CD4-positive, CD25-positive, alpha-beta regulatory T cell (primary cell): ENCODE results near the gene SIX4. TPM values are rescaled to one million over a fixed set of nuclear protein-coding genes. Genes with fewer than 3 reads are reported as not detected.
A peak's percentile ranks its signal among the peaks of the same experiment; 100 is the strongest.

Source experiments
- ATAC-seq, 2 donors: fragments of 150-1000 bp; cut with Tn5 transposase; one replicate each; pipeline ENCODE4 v1.10.0; 2021; ENCODE audit warnings: low read depth in 2 of 2, moderate number of reproducible peaks in 2 of 2, moderate library complexity in 1 of 2
- DNase-seq, 3 donors: peaks; one replicate each; pipeline versions ENCODE4 v3.0.0 to v3.0.0-alpha.2; 2012 to 2022; ENCODE audit warnings: mixed read lengths in 1 of 3
- H3K27ac ChIP-seq: one replicate; pipeline ENCODE4 v1.7.0; 2013; ENCODE audit warnings: mild to moderate bottlenecking, low read length; ENCODE audit not compliant: insufficient read depth, poor library complexity, severe bottlenecking
- H3K27me3 ChIP-seq: one replicate; pipeline ENCODE4 v1.7.0; 2013; ENCODE audit warnings: low read length; ENCODE audit not compliant: control insufficient read depth, insufficient read depth
- H3K36me3 ChIP-seq: one replicate; pipeline ENCODE4 v1.7.0; 2013; ENCODE audit warnings: mild to moderate bottlenecking, low read length, moderate library complexity; ENCODE audit not compliant: control insufficient read depth, insufficient read depth
- H3K4me1 ChIP-seq: 2 replicates; pipeline ENCODE4 v1.7.0; 2013; ENCODE audit warnings: mild to moderate bottlenecking, low read length; ENCODE audit not compliant: insufficient read depth, control insufficient read depth, poor library complexity, severe bottlenecking
- H3K4me3 ChIP-seq: one replicate; pipeline ENCODE4 v1.7.0; 2013; ENCODE audit warnings: low read depth, mild to moderate bottlenecking, low read length, moderate library complexity
- H3K9me3 ChIP-seq, 2 experiments: 1 replicate in 1 of 2; 2 replicates in 1 of 2; pipeline ENCODE4 v1.7.0; 2013; ENCODE audit warnings: low read length in 2 of 2, mild to moderate bottlenecking in 1 of 2, moderate library complexity in 1 of 2; ENCODE audit not compliant: control insufficient read depth in 2 of 2
- H3K27ac Mint-ChIP-seq, 3 donors: one replicate each; pipeline ENCODE4 v1.8.0; 2020 to 2022; ENCODE audit warnings: mild to moderate bottlenecking in 3 of 3, mixed read lengths in 3 of 3, moderate library complexity in 2 of 3
- H3K27me3 Mint-ChIP-seq: one replicate; pipeline ENCODE4 v1.8.0; 2022; ENCODE audit warnings: mild to moderate bottlenecking, mixed read lengths
- H3K36me3 Mint-ChIP-seq: one replicate; pipeline ENCODE4 v1.8.0; 2020; ENCODE audit warnings: mixed read lengths
- H3K4me1 Mint-ChIP-seq, 4 donors: one replicate each; pipeline ENCODE4 v1.8.0; 2020 to 2022; ENCODE audit warnings: mixed read lengths in 4 of 4, mild to moderate bottlenecking in 1 of 4
- H3K4me3 Mint-ChIP-seq, 4 donors: one replicate each; pipeline ENCODE4 v1.8.0; 2020 to 2022; ENCODE audit warnings: mild to moderate bottlenecking in 4 of 4, mixed read lengths in 4 of 4, moderate library complexity in 3 of 4
- H3K9me3 Mint-ChIP-seq, 7 donors: one replicate each; pipeline ENCODE4 v1.8.0; 2020 to 2022; ENCODE audit warnings: mixed read lengths in 7 of 7, mild to moderate bottlenecking in 3 of 7, moderate library complexity in 2 of 7
- polyA plus RNA-seq, 4 donors: library from polyadenylated mRNA; unstranded; fragments of 300-500 nt; fragmentation: Illumina TruSeq; gene quantifications; one replicate each; pipeline ENCODE4 v1.2.3, GENCODE V29; 2021
- total RNA-seq: library from RNA; stranded (reverse); gene quantifications from one replicate; pipeline ENCODE4 v1.2.3, GENCODE V29; 2022

SIX4 gene
- total and polyA plus RNA-seq, 5 donors from 2014 or later = not detected

GRCh38 chr14:60721326-60722106 lies 2.6 kb downstream of the SIX4 start:
- peak overlapping the region; percentile 69 to 88 (median 82) for H3K4me3 Mint-ChIP-seq
- no peaks in the 10 kb centered on the region for H3K36me3 Mint-ChIP-seq

DNA sequence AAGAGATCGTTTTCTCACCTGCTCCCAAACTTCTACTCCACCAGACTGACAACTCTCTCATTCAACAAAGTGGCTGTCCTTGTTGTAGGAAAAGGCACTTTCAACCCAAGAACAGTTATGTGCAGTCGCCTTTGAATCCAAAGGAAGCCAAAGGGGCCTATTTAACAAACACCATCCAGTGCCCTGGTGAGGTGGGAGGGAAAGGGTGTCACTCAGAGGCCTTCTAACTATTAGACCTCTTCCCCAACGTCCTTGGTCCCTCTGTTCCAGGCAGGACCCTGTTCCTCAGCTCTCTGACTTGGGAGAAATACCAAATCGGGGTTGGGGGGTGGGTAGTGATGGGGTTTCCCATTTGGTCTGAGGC lies 3.2 kb downstream of the SIX4 start:
- Mint-ChIP-seq H3K4me1 (peaks cover 6 to 33% (median 12%) of the 10 kb centered on the region in 4 donors), H3K36me3 (no peaks in the 10 kb centered on the region), H3K27ac (no peak overlapping the region), H3K9me3 (peaks cover 0 to 2% (median 0%) of the 10 kb centered on the region in 7 donors), H3K27me3 (peaks cover 68% of the 10 kb centered on the region), H3K4me3 (peak overlapping the region; percentile 67 to 79 (median 72))
- no peaks in the 10 kb centered on the region for H3K36me3 ChIP-seq
- no peak overlapping the region for H3K27ac ChIP-seq
- H3K9me3 ChIP-seq = no peaks in the 10 kb centered on the region
- DNase-seq (no peak), ATAC-seq (no peak)
- no peak overlapping the region for H3K4me3 ChIP-seq
- peaks cover 41% of the 10 kb centered on the region for H3K27me3 ChIP-seq
- peaks cover 33% of the 10 kb centered on the region for H3K4me1 ChIP-seq

More at GRCh38 chr14:60721326-60722106, 2.6 kb downstream of the SIX4 start:
- Mint-ChIP-seq H3K27me3 (peaks cover 70% of the 10 kb centered on the region), H3K9me3 (peaks cover 0 to 2% (median 0%) of the 10 kb centered on the region in 7 donors), H3K4me1 (peaks cover 6 to 33% (median 12%) of the 10 kb centered on the region in 4 donors), H3K27ac (no peak overlapping the region)
- DNase-seq (peak; percentile 19 to 39 (median 38)), ATAC-seq (peak; percentile 43 to 47)
- peaks cover 41% of the 10 kb centered on the region for H3K27me3 ChIP-seq
- H3K36me3 ChIP-seq = no peaks in the 10 kb centered on the region
- peaks cover 33% of the 10 kb centered on the region for H3K4me1 ChIP-seq
- H3K27ac ChIP-seq = no peak overlapping the region
- peak overlapping the region; percentile 41 for H3K4me3 ChIP-seq
- no peaks in the 10 kb centered on the region for H3K9me3 ChIP-seq

DNA sequence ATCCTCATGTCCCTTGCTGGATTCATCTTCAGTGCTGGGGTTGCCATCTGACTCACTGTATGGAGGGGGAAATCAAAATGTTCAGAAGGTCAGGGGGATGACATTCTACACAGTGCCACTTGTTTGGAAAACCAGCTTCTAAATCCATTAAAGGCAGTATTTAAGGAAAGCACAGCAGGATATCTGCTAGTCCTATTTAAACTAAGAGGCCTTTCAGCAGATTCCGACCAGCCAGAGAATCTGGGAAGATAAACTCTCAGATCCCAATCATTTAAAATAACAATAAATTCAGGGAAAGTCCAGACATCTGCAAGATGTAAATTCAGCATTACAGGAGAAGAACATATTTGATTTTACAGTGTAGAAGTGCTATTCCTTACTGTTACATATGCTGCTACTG lies 3.8 kb downstream of the SIX4 start:
- Histone ChIP-seq H3K4me3 (no peak overlapping the region), H3K4me1 (peaks cover 33% of the 10 kb centered on the region), H3K27me3 (peaks cover 38% of the 10 kb centered on the region), H3K27ac (no peak overlapping the region), H3K9me3 (no peaks in the 10 kb centered on the region), H3K36me3 (no peaks in the 10 kb centered on the region)
- H3K27me3 Mint-ChIP-seq = peaks cover 69% of the 10 kb centered on the region
- peaks cover 0 to 2% (median 0%) of the 10 kb centered on the region in 7 donors for H3K9me3 Mint-ChIP-seq
- DNase-seq (no peak), ATAC-seq (no peak)
- peak overlapping the region in 1 of 3 donors; percentile 40 for H3K27ac Mint-ChIP-seq
- peak overlapping the region in 3 of 4 donors; percentile 69 to 79 (median 75) for H3K4me3 Mint-ChIP-seq
- no peaks in the 10 kb centered on the region for H3K36me3 Mint-ChIP-seq
- peaks cover 6 to 33% (median 12%) of the 10 kb centered on the region in 4 donors for H3K4me1 Mint-ChIP-seq

GRCh38 chr14:60713513-60713912 lies 10.6 kb downstream of the SIX4 start:
- no peak overlapping the region for H3K4me3 Mint-ChIP-seq
- DNase-seq = no peak
- Histone ChIP-seq H3K27ac (no peak overlapping the region), H3K27me3 (peaks cover 20% of the 10 kb centered on the region), H3K4me1 (no peaks in the 10 kb centered on the region), H3K9me3 (no peaks in the 10 kb centered on the region), H3K4me3 (no peak overlapping the region), H3K36me3 (no peaks in the 10 kb centered on the region)
- no peaks in the 10 kb centered on the region for H3K36me3 Mint-ChIP-seq
- H3K9me3 Mint-ChIP-seq = no peaks in the 10 kb centered on the region
- no peaks in the 10 kb centered on the region for H3K4me1 Mint-ChIP-seq
- H3K27ac Mint-ChIP-seq = peak overlapping the region in 1 of 3 donors; percentile 91
- ATAC-seq = no peak
- peaks cover 35% of the 10 kb centered on the region for H3K27me3 Mint-ChIP-seq

GRCh38 chr14:60710494-60710893 lies 13.7 kb downstream of the SIX4 start:
- Histone ChIP-seq H3K4me3 (no peak overlapping the region), H3K36me3 (no peaks in the 10 kb centered on the region), H3K4me1 (no peaks in the 10 kb centered on the region), H3K9me3 (no peaks in the 10 kb centered on the region), H3K27me3 (peaks cover 26% of the 10 kb centered on the region), H3K27ac (no peak overlapping the region)
- Mint-ChIP-seq H3K36me3 (no peaks in the 10 kb centered on the region), H3K4me1 (no peaks in the 10 kb centered on the region), H3K9me3 (no peaks in the 10 kb centered on the region), H3K27ac (no peak overlapping the region), H3K4me3 (no peak overlapping the region), H3K27me3 (peaks cover 34% of the 10 kb centered on the region)
- ATAC-seq (no peak), DNase-seq (no peak)

GRCh38 chr14:60707858-60708257 lies 16.3 kb downstream of the SIX4 start:
- no peaks in the 10 kb centered on the region for H3K36me3 Mint-ChIP-seq
- no peak for DNase-seq

DNA sequence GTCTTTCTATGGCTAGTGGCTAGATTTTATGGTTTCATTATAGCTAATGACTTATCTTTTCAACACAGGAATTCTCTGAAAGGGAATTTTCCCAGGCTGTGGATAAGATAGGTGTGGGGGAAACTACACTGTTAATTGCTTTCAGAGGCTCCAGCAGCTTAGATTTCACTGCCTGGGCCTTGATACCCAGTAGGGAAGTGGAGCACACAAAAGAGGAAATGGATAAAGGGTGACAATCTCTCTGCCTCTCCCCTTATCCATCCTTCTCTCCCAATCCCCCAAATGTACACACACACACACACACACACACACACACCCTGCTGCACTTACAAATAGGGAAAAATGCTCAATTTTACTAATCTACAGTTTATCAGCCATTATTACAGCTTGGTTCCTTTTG lies 19.1 kb downstream of the SIX4 start:
- H3K4me1 Mint-ChIP-seq = no peaks in the 10 kb centered on the region
- H3K9me3 Mint-ChIP-seq = peaks cover 0 to 17% (median 4%) of the 10 kb centered on the region in 7 donors
- peaks cover 8% of the 10 kb centered on the region in 2 experiments for H3K9me3 ChIP-seq
- DNase-seq (no peak), ATAC-seq (no peak)
- no peak overlapping the region for H3K27ac Mint-ChIP-seq
- no peak overlapping the region for H3K27ac ChIP-seq
- no peak overlapping the region for H3K4me3 ChIP-seq
- H3K27me3 Mint-ChIP-seq = peaks cover 32% of the 10 kb centered on the region
- H3K36me3 Mint-ChIP-seq = no peaks in the 10 kb centered on the region
- H3K4me1 ChIP-seq = no peaks in the 10 kb centered on the region
- H3K27me3 ChIP-seq = peaks cover 12% of the 10 kb centered on the region
- H3K36me3 ChIP-seq = no peaks in the 10 kb centered on the region
- no peak overlapping the region for H3K4me3 Mint-ChIP-seq

More at GRCh38 chr14:60707858-60708257, 16.3 kb downstream of the SIX4 start:
- Mint-ChIP-seq H3K27me3 (peaks cover 30% of the 10 kb centered on the region), H3K9me3 (no peaks in the 10 kb centered on the region), H3K4me1 (no peaks in the 10 kb centered on the region), H3K27ac (no peak overlapping the region), H3K4me3 (no peak overlapping the region)
- no peaks in the 10 kb centered on the region for H3K4me1 ChIP-seq
- ATAC-seq = no peak
- H3K36me3 ChIP-seq = no peaks in the 10 kb centered on the region
- no peaks in the 10 kb centered on the region for H3K9me3 ChIP-seq
- peaks cover 18% of the 10 kb centered on the region for H3K27me3 ChIP-seq
- no peak overlapping the region for H3K27ac ChIP-seq
- H3K4me3 ChIP-seq = no peak overlapping the region

GRCh38 chr14:60700598-60700997 lies 23.6 kb downstream of the SIX4 start:
- peaks cover 28% of the 10 kb centered on the region for H3K27me3 Mint-ChIP-seq
- peaks cover 8 to 9% of the 10 kb centered on the region in 2 experiments for H3K9me3 ChIP-seq
- no peaks in the 10 kb centered on the region for H3K27me3 ChIP-seq
- no peak overlapping the region for H3K4me3 Mint-ChIP-seq
- H3K4me1 Mint-ChIP-seq = no peaks in the 10 kb centered on the region
- no peak for ATAC-seq
- H3K9me3 Mint-ChIP-seq = peaks cover 0 to 28% (median 4%) of the 10 kb centered on the region in 7 donors
- no peak for DNase-seq
- no peaks in the 10 kb centered on the region for H3K36me3 ChIP-seq
- H3K4me1 ChIP-seq = no peaks in the 10 kb centered on the region
- H3K27ac Mint-ChIP-seq = no peak overlapping the region
- H3K36me3 Mint-ChIP-seq = no peaks in the 10 kb centered on the region
- no peak overlapping the region for H3K27ac ChIP-seq
- no peak overlapping the region for H3K4me3 ChIP-seq
